Measurements from ENCODE around the gene FAAP20.

Gene FAAP20

DNA sequence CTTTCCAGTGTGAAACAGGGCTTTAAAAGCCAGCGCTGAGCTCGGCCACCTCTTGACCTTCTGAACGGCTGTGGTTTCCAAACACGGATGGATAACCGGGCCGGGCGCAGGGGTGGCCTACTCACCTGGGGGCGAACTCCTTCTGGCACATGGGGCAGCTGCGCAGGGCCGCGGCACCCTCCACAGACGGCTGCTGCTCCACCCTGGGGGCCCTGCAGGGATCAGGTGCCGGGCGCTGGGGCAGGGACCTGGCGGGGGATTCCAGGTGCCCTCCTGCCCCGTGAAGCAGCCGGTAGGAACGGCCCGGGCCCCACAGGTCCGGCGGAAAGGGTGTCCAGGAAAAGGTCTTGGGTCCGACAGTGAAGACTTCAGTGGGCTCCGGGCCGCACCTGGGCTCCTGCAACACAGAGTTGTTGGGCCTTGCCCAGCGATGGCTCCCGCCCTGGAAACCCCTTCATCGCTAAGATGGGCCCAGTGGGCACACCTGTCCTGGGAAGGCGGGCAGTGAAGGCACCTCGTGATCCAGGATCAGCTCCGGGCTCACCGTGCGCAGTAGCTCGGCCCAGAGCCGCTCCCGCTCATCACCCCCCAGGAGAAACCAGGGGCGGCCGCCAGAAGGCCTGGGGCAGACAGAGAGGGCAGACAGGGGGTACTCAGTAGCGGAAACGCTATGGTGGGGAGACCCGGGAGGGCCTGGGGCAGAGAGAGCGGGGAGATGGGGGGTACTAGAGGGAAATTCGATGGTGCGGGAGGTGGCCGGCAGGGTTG lies 874 bp downstream of the FAAP20 start:
- DNase-seq = no peak

DNA sequence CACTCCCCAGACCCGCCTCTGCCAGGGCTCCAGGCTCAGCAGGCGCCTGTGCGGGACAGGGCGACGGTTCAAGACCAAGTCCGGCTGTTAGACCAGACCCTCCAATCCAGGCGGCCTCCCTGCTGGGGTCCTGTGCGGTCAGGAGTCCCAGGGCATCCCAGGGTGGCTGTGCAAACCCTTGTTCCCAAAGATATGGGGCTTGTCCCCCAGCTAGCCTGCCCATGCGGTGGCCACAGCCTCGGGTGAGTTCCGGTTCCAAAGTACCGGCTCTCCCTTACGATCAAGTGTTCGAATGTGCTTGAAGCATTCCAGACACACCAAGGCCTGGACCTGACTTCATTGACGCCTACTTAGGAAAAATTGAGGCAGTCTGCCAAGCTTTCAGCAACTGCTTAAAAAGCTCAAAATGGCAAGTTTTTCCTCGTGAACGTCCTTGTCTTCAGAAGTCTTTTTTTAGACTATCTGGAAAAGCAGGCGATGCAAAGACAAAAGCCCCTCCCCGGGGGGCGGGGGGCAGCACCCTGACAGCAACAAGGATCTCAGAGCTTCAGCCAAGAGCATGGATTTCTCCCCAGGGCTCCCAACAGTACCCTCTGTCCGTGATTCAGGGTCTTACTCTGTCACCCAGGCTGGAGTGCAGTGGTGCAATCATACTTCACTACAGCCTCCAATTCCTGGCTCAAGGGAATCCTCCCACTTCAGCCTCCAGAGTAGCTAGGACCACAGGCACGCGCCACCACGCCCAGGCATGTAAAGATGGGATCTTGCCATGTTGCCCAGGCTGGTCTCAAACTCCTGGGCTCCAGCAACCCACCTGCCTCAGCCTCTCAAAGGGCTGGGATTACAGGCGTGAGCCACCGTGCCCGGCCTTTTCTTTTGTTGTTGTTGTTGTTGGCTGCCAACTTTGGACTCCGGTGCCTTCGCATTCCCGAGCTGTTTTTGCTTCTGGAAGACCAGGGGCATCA lies 2.3 kb downstream of the FAAP20 start:
- no peak for DNase-seq

DNA sequence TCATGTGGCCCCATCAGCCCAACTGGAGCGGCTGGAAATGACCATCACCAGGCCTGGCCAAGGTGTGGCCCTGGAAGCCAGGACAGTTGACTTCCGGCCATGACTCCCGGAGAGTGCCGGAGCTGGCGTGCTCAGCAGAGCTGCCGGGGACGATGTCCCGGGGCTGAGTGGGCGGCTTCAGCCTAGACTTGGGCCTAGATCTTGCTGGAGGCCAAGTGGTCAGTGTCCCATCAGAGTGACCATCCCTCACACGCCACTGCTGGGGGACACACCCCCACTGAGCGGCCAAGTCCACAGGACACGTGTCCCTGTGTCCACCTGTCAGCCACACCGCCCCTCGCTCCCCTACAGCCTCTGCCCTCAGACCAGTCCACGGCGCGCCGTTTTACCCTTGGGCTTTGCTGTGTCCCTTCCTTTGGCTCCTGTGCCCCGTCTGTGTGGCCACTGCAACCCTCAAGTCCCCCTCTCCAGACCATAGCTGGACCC lies 4.0 kb downstream of the FAAP20 start:
- DNase-seq = no peak

DNA sequence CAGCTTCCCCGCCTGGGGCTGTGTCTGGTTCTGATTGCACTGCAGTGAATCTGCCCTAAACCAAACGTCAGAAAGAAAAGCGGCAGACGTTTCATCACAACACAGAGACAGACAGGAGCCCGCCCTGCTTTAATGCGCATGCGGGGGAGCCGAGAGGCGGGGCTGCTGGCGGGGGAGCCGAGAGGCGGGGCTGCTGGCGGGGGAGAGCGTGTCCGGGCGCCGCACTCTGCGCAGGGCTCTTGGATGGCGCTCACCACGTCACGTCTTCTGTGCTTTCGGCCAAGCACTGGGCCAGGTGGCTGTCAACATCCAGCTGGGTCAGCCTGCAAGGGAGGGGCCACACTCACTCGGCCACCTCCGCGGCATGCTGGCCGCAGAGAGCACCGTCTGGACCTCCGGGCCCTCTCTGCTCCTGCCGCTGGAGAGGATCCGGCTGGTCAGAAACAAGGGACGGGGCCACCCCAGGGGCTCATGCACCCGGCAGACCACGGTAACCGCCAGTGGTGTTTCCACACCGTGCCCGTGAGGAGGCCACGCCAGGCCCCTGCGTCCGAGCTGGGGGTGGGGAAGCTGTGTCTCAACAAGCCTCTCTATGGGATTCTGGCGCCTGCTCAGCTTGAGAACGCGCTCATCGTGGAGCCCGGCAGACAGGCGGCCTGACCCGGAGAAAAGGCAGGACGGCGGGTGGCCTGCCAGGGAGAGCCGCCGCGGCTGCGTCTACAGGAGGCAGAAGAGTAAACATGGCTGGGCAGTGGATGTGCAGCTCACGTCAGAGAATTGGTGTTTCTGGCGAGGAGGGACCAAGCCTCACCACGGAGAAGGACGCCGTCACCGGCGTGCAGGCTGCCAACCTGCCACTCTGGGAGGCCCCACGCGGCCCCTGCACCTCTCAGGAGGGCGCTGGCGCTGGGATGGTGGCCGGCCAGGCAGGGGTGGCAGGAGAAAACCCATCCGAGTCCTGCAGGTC lies 4.8 kb downstream of the FAAP20 start:
- peak; percentile 83 for DNase-seq

DNA sequence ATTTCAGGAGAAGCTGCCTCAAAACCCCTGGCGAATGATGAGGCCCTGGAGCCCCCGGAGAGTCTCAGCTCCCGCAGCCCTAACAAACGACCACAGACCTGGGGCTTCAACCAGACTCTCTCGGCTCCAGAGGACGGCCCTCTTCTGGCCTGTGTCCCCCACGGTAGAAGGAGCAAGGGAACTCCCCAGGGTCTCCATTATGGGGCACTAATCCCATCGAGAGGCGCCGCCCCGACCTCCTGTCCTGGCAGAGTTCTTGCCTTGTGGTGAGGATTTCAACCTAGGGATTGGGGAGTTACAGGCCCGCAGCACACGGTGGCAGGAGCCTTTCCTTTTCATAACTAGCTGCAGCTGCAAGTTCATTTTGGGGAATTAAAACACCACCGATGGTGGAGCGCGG lies 6.2 kb downstream of the FAAP20 start:
- no peak for DNase-seq

DNA sequence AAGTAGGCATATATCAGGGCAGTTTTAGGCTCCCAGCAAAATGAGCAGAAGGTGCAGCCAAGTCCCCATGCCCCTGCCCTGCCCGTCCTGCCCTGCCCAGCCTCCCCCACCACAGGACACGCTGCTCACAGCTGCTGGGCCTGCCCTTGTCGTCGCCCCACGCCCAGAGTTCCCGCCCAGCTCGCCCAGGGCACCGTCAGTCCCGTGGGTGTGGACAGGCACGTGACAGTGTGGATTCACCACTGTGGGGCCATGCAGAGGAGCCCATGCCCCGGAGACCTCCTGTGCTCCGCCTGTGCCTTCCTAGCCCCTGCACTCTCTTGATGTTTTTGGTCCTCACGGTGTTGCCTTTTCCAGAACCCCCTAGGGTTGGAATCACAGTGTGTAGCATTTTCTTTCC lies 7.0 kb downstream of the FAAP20 start:
- no peak for DNase-seq

DNA sequence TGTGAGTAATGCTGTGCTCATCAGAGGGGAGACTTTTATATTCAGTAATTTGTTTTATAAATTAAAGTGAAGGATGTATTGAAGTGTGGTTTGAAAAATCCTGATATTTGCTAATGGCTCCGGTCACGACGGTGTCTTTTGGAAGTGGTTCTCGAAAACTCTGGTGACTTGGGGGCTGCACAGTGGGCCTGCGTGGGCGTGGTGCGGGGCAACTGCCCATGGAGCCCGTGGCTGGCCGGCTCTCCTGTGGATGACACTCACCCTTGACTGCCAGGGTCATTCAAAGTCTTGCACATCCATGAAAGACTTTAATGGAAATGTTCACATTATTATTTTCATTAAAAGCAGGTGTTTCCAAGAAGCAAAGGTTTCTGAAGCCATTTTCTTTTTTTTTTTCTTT lies 7.7 kb downstream of the FAAP20 start:
- no peak for DNase-seq

DNA sequence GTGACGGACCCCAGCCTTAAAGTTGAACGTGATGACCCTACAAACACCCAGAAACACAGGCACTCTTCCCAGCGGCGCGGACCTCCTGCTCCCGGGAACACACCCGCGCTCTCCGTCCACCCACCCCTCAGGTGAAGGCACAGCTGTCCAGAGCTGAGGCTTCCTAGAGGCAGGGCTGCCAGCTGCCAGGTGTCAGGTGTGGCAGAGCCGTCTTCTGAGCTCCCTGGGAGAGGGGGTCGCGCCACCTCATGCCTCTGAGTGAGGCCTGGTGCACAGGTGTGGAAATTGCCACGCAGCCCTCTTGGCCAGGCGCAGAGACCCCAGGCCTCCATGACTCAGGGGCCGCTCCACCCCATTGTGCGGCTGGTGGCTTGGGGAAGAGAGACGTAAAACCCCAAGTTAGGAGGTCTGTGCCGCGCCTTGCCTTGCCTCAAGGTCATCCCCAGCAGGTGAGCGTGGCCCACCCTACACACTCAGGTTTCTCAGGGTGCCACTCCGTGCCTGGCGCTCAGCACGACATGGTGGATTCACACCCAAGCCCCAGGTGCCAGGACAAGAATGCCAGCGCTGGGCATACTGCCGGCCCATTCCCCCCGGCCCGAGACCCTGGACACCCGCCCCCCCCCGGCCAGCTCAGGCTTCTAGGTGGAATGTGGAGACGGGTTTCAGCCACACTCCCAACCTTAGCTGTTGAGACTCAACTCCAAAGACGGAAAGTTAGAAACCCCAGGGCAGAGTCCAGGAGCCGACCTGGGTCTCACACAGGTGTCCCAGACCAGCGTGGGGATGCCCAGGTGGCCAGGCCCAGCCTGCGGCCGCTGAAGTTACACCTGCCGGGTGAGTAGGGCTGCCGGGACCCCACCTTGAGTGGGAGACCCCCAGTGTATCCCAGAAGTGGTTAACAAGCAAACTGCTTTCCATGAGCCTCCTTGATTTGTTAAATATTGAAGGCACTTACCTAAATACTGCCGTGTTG lies 8.4 kb downstream of the FAAP20 start:
- DNase-seq = no peak

DNA sequence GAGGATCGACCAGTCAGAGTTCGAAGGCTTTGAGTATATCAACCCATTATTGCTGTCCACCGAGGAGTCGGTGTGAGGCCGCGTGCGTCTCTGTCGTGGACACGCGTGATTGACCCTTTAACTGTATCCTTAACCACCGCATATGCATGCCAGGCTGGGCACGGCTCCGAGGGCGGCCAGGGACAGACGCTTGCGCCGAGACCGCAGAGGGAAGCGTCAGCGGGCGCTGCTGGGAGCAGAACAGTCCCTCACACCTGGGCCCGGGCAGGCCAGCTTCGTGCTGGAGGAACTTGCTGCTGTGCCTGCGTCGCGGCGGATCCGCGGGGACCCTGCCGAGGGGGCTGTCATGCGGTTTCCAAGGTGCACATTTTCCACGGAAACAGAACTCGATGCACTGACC lies 9.6 kb downstream of the FAAP20 start:
- no peak for DNase-seq

DNA sequence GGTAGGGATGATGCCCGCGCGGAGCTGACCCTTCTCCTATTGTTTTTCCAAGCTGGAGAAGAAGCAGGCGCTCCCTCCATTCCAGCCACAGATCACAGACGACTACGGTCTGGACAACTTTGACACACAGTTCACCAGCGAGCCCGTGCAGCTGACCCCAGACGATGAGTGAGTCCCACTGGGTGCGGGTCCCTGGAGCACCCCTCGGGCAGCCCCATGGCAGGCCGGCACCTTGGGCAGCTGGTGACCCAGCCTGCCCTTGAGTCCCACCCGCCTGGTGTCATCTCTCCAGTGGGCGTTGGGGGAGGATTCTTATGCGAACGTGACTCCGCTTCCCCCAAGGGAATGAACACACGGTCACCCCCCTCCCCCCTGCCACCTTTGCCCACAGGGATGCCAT lies 10.0 kb downstream of the FAAP20 start:
- DNase-seq = no peak

DNA sequence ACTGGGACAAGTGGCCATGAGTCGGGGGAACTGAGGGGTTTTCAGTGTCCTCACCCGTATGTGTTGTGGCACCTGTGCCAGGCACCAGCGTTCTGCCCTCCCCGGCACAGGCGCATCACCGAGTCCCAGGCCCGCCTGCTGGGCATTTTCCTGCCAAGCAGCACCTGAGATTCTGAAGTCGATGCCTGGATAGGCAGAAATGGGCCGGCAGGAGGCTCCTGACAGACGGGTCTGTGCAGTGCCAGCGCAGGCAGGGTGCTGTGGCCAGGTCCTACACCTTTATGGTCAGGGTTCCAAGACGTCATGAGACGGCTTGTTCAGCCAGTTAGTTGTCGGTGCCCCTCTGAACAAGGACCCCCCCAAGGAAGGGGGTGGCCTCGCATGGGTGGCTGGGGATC lies 10.6 kb downstream of the FAAP20 start:
- no peak for DNase-seq

DNA sequence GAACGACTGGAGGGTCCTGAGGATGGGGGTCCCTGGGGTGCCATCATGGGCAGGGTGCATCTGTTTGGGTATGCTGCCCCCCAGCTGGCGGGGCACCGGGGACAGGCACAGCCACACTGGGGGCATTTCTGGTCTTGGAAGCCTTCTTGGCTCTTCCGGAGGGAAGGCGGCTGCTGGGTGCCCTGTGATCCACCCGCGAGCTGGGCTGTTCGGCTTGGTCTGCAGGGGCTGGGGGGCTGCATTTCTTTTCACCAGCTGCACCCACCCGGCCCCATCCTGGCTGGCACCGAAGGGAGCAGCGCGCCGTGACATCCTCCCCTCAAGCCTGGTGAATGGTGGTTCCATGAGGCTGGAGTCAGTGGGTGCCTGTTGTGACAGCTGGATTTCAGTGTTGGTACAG lies 12.2 kb downstream of the FAAP20 start:
- DNase-seq = no peak

DNA sequence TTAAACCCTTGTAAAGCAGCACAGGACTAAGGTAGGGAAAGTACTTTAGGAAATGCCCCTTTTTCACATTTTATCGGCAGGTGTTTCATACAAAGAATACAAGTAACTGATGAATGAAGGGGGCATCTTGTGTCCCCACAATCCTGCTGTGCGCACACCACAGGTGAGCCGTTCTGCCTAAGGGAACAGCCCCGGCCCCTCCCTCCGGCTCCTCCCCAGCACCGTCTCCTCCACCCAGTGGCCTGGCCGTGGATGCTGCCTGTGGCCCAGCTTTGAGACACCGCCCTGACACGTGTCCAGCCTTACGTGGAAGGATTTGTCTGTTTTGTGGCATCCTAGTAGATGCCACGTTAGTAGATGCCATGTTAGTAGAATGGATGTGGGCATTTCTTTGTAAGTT lies 12.8 kb downstream of the FAAP20 start:
- no peak for DNase-seq

DNA sequence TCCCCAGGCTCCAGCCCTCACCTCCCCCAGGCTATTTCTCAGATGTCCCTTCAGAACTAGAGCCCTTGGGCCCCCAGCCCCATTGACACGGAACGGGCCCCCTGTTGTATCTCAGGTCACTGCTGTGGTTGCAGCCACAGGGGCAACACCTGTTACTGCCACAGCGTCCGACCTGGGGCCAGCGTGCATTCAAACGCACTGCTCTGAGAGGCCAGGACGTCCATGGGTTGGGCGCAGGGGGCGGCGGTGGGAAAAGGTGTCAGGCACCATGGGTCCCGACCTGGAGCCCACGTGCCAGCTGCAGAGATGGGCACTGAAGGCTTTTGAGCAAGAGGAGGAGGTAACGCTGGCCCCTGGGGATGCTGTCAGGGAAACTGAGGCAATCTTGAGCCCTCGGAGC lies 13.3 kb downstream of the FAAP20 start:
- no peak for DNase-seq

DNA sequence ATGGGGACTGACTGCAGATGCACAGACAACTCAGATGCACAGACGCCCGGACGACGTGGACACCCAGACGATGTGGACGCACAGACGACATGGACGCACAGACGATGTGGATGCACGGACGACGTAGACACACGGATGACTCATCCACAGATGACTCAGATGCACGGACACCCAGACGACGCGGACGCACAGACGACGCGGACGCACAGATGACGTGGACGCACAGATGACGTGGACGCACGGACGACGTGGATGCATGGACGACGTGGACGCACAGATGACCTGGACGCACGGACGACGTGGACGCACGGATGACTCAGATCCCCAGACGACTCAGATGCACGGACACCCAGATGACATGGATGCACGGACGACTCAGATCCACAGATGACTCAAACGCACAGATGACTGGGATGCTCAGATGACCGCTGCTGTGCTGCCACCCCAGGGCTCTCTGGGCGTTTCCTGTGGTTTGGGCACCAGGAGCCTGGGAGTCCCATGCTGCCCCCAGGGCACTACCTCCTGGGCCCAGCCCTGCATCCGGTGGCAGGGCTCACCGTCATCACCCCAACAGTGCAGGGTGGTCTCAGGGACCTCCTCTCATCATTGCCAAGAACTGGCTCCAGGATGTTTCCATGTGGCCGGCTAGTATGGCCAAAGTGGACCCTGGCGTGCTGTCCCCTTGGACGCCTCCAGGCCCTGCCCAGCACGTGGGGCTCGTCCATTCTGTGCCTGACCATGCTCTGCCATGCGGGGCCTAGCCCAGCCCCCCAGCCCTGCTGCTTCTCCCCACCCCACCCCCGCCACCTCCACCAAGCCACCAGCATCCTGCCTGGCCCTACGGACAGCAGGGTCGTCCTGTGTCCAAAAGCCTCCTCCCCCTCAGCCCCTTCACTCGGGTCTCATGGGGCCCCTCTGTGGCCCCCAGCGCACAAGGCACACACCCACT lies 14.0 kb downstream of the FAAP20 start:
- DNase-seq = no peak

DNA sequence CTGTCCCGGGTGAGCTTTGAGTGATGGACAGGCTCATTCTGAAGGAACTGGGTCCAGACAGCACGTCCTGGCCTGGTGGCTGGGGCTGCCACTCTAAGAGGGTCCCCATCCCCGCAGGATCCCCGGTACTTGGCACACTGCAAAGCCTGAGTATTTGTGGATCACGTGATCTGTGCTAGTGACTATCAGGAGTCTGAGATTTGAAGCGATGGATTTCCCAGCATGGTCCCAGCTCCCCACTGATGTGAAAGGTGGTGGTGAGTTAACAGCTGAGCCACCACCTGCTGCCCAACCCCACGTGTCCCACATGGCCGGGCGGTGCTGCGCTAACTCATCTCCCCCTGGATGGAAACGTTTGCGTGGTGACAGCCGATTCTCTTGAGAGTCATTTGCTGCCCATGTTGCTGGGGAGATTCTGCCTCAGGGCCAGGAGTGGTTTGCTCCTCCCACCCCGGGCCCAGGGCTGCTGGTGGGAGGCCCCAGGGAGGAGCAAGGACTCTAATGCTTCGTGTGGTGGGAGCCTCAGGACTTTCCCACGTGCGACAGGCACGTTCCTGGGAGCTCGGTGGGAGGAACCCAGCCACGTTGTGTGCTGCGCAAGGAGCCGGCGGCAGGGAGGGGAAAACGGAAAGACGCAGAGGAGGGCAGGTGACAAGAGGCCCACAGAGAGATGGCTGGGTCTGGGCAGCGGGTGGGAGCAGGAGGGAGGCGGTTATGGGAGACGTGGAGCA lies 15.1 kb downstream of the FAAP20 start:
- DNase-seq = no peak

DNA sequence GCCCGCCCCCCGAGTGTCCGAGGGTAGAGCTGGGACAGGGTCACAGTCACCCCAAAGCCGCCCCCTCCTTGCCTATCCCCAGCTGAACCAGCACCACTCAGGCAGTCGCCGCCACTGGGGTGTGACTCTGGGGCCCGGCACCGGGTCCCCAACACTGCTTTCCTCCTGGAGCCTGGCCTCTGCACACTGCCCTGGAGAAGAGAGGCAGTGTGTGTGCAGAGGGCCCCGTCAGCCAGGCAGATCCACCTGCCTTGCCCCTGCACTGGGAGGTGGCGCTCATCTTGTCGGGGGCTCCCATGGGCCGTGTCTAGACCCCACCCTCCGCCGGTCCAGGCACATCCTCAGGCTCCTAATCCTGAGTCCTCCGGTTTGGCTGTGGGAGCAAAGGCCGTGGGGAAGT lies 15.7 kb downstream of the FAAP20 start:
- DNase-seq = no peak

DNA sequence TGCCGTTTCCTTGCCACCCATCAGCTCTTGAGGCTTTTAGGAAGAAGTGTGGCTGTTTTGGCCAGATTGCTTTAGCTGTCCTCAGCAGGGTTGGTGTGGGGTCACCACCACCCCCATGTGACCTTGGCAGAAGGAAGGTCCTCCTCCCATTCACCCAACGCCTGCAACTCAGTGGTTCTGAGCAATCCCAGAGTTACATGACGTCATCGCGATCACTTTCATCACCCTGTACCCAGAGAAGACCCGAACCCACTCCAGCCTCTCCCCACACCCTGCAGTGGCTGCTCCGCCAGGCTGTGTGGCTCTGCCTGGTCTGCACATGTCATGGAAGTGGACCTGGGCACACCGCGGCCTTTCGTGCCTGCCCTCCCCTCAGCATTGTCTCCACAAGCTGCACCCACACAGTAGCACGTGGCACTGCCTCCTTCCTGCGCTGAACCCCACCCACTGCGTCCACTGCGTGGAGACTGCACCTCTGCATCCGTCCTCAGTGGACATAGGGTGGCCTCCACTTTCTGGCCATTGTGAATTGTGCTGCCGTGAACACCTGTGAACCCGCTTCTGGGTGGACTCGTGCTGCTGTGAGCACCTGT lies 16.5 kb downstream of the FAAP20 start:
- DNase-seq = no peak

DNA sequence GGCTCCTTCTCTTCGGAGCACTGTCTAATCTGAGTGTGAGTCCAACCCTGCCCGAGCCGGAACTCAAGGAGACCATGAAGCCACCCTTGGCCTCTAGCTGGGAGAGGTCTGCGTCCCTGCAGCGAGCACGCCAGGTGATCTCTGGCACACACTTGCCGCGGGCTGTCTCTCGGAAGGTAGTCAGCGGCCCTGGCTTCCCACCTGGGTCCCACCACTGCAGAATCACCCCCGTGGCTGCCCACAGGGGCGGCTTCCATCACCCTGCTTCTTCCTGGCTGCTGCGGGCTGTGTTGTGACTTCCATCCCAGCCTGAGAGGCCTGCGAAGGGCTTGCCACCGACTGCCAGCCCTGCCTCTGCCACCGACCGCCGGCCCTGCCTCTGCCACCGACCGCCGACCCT lies 17.0 kb downstream of the FAAP20 start:
- no peak for DNase-seq
